ENCODE measurements around the gene SDHD.

Gene SDHD

DNA sequence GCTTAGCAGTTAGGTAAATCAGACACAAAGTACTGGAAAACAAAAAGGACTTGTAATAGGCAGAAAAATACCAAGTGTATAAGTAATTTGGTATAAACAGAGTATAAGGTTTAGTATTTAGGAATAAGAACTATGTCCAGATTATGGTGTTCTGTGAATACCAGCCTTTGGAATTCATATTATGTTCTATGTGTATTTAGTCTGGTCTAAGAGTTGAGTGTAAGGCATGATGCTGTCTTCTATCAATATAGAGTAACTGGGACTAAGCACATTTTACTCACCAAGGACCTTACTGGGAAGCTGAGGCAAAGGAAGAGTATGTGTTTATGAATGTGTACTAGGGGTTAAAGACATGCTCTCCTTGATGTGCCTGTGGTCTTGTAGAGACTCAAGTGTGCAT, 9.5 kb downstream of the SDHD start:
- H3K4me1 ChIP-seq (ENCODE audit: insufficient read depth, low read length), result no peaks in the 10 kb centered on the region
- H3K27ac ChIP-seq (ENCODE audit: low read length), result no peak overlapping the region
- no peak overlapping the region for H2AFZ ChIP-seq (ENCODE audit: low read depth, low read length)
- no peaks in the 10 kb centered on the region for H3K27me3 ChIP-seq (ENCODE audit: insufficient read depth, low read length, poor library complexity)
- TF ChIP-seq CTCF (IDR thresholded peaks at IDR 0.05; ENCODE audit: borderline replicate concordance, extremely low read depth, low read length, poor library complexity, severe bottlenecking) (no peak), EZH2 (IDR thresholded peaks at IDR 0.05; ENCODE audit: borderline replicate concordance, low read depth, low read length, severe bottlenecking) (no peak)
- ATAC-seq (ENCODE audit: insufficient read depth, low read depth) (no peak), DNase-seq (no peak)
- H3K79me2 ChIP-seq (ENCODE audit: insufficient read depth, low read length), result no peaks in the 10 kb centered on the region
- H4K20me1 ChIP-seq (ENCODE audit: insufficient read depth, low read length), result no peaks in the 10 kb centered on the region
- no peaks in the 10 kb centered on the region for H3K9me3 ChIP-seq (ENCODE audit: insufficient read depth, low read length, severe bottlenecking)
- H3K36me3 ChIP-seq (ENCODE audit: insufficient read depth, low read length), result peaks cover 41% of the 10 kb centered on the region
- H3K4me2 ChIP-seq (ENCODE audit: insufficient read depth, low read length), result no peak overlapping the region
- H3K9ac ChIP-seq (ENCODE audit: low read depth, low read length), result no peak overlapping the region
- no peak overlapping the region for H3K4me3 ChIP-seq (ENCODE audit: low read depth in 1 of 2, low read length in 2 of 2)

DNA sequence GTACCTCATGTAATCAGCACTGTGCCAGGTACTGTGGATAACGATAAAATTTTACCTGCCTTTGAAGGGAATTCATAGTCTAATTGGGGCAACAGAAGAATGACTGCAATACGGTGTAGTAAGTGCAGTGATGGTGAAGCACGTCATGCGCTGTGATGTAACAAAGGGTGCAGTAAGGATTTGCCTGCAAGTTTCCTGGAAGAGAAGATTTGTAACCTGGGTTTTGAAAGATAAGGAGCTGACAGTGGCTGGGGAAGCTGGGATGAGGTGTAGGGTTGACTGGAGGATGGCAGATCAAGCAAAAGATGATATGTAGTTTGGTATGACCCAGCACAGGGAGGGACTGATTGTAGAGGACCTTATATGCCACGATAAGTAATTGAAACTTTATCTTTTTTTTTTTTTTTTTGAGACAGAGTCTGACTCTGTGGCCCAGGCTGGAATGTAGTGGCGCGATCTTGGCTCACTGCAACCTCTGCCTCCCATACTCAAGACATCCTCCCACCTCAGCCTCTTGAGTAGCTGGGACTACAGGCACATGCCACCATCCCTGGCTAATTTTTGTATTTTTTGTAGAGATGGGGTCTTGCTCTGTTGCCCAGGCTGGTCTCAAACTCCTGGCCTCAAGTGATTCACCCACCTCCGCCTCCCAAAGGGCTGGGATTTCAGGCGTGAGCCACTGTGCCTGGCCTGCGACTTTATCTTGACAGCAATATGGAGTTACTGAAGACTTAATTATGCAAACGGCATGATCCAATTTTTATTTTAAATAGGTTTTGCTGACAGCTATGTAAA, 11.3 kb downstream of the SDHD start:
- Histone ChIP-seq H3K27me3 (ENCODE audit: insufficient read depth, low read length, poor library complexity) (no peaks in the 10 kb centered on the region), H3K4me2 (ENCODE audit: insufficient read depth, low read length) (no peak overlapping the region), H3K9ac (ENCODE audit: low read depth, low read length) (no peak overlapping the region), H3K4me1 (ENCODE audit: insufficient read depth, low read length) (no peaks in the 10 kb centered on the region), H2AFZ (ENCODE audit: low read depth, low read length) (no peak overlapping the region), H3K36me3 (ENCODE audit: insufficient read depth, low read length) (peaks cover 24% of the 10 kb centered on the region; the same call in 1 of the 2 replicates), H3K79me2 (ENCODE audit: insufficient read depth, low read length) (no peaks in the 10 kb centered on the region), H3K27ac (ENCODE audit: low read length) (no peak overlapping the region), H3K9me3 (ENCODE audit: insufficient read depth, low read length, severe bottlenecking) (no peaks in the 10 kb centered on the region), H4K20me1 (ENCODE audit: insufficient read depth, low read length) (no peaks in the 10 kb centered on the region), H3K4me3 (ENCODE audit: low read depth in 1 of 2, low read length in 2 of 2) (no peak overlapping the region)
- TF ChIP-seq EZH2 (IDR thresholded peaks at IDR 0.05; ENCODE audit: borderline replicate concordance, low read depth, low read length, severe bottlenecking), result no peak
- TF ChIP-seq CTCF (IDR thresholded peaks at IDR 0.05; ENCODE audit: borderline replicate concordance, extremely low read depth, low read length, poor library complexity, severe bottlenecking), result no peak
- no peak for ATAC-seq (ENCODE audit: insufficient read depth, low read depth)
- no peak for DNase-seq

- DNase-seq (no peak), ATAC-seq (ENCODE audit: insufficient read depth, low read depth) (no peak)
- no peak for TF ChIP-seq CTCF (IDR thresholded peaks at IDR 0.05; ENCODE audit: borderline replicate concordance, extremely low read depth, low read length, poor library complexity, severe bottlenecking)
- no peak for TF ChIP-seq EZH2 (IDR thresholded peaks at IDR 0.05; ENCODE audit: borderline replicate concordance, low read depth, low read length, severe bottlenecking)
- Histone ChIP-seq H4K20me1 (ENCODE audit: insufficient read depth, low read length) (no peaks in the 10 kb centered on the region), H3K36me3 (ENCODE audit: insufficient read depth, low read length) (peaks cover 11% of the 10 kb centered on the region; the same call in 1 of the 2 replicates), H3K27ac (ENCODE audit: low read length) (no peak overlapping the region), H3K4me1 (ENCODE audit: insufficient read depth, low read length) (no peaks in the 10 kb centered on the region), H3K9ac (ENCODE audit: low read depth, low read length) (no peak overlapping the region), H3K4me2 (ENCODE audit: insufficient read depth, low read length) (no peak overlapping the region), H3K4me3 (ENCODE audit: low read depth in 1 of 2, low read length in 2 of 2) (no peak overlapping the region), H2AFZ (ENCODE audit: low read depth, low read length) (no peak overlapping the region), H3K79me2 (ENCODE audit: insufficient read depth, low read length) (no peaks in the 10 kb centered on the region), H3K27me3 (ENCODE audit: insufficient read depth, low read length, poor library complexity) (no peaks in the 10 kb centered on the region), H3K9me3 (ENCODE audit: insufficient read depth, low read length, severe bottlenecking) (no peaks in the 10 kb centered on the region)
Observed at GRCh38 chr11:112100462-112100861, 13.8 kb downstream of the SDHD start.

Data from DND-41 (cell line).